GM18505 (cell line): ENCODE results near the gene SSTR4.
"Not testable (repeated sequence)": the region's sequence is repeated elsewhere in the genome, so short reads cannot be mapped to it uniquely, and the experiment has no call there.

Source experiments
- ATAC-seq: cut with Tn5 transposase; IDR thresholded peaks from one replicate; pipeline ENCODE4 v1.9.1; 2021; ENCODE audit not compliant: unreplicated experiment
- POLR2A ChIP-seq: IDR thresholded peaks from 4 replicates; pipeline ENCODE4 v1.6.1; 2011; ENCODE audit warnings: borderline replicate concordance; ENCODE audit not compliant: insufficient read depth, insufficient read length; ENCODE audit errors: extremely low read depth

SSTR4 gene

GRCh38 chr20:23034721-23035671 is at the start of gene SSTR4:
TSS of gene SSTR4 (plus strand) at chr20:23035312. CDS start at chr20:23035484, 172 bp downstream.
- TF ChIP-seq POLR2A, result no peak
- ATAC-seq, result no peak

GRCh38 chr20:22986601-22987000 is 48.5 kb upstream of the SSTR4 start:
- no peak for ATAC-seq
- TF ChIP-seq POLR2A, result no peak

- ATAC-seq, result not testable (repeated sequence)
Observed at GRCh38 chr20:22991424-22991823, 43.7 kb upstream of the SSTR4 start.

GRCh38 chr20:22993823-22994222 is 41.3 kb upstream of the SSTR4 start:
- ATAC-seq, result no peak
- TF ChIP-seq POLR2A, result no peak

- TF ChIP-seq POLR2A, result no peak
- ATAC-seq, result no peak
Observed at GRCh38 chr20:22995923-22996322, 39.2 kb upstream of the SSTR4 start.

- TF ChIP-seq POLR2A, result no peak
Observed at GRCh38 chr20:22998476-22998875, 36.6 kb upstream of the SSTR4 start.

GRCh38 chr20:22999756-23000155 is 35.4 kb upstream of the SSTR4 start:
- no peak for ATAC-seq
- TF ChIP-seq POLR2A, result no peak

More at GRCh38 chr20:22998476-22998875, 36.6 kb upstream of the SSTR4 start:
- no peak for ATAC-seq

- TF ChIP-seq POLR2A, result no peak
- no peak for ATAC-seq
Observed at GRCh38 chr20:23000232-23000947, 34.7 kb upstream of the SSTR4 start.

GRCh38 chr20:23002276-23002675 is 32.8 kb upstream of the SSTR4 start:
- no peak for ATAC-seq
- TF ChIP-seq POLR2A, result no peak

- no peak for TF ChIP-seq POLR2A
- ATAC-seq, result no peak
Observed at GRCh38 chr20:23003077-23003635, 32.0 kb upstream of the SSTR4 start.

GRCh38 chr20:23003881-23004460 is 31.1 kb upstream of the SSTR4 start:
- no peak for TF ChIP-seq POLR2A
- ATAC-seq, result no peak

GRCh38 chr20:23005776-23006175 is 29.3 kb upstream of the SSTR4 start:
- TF ChIP-seq POLR2A, result no peak
- ATAC-seq, result no peak

GRCh38 chr20:23007462-23007861 is 27.6 kb upstream of the SSTR4 start:
- ATAC-seq, result no peak
- TF ChIP-seq POLR2A, result no peak
